ENCODE data around the gene APBA2. TPM values are rescaled to one million over a fixed set of nuclear protein-coding genes. Genes with fewer than 3 reads are reported as not detected.

The APBA2 gene
- total and polyA plus RNA-seq, 10 of the 15 experiments (the other 5 are each of a cell fraction or from before 2014, with no cell fraction given): 0.06 to 0.26 (median 0.07) TPM; not detected in 7

GRCh38 chr15:28980709-28981350, 95.1 kb downstream of the APBA2 start (continued):
- TF ChIP-seq IRF4 (IDR thresholded peaks at IDR 0.05; ENCODE audit: low read depth, low read length): no peak
- no peak for TF ChIP-seq ZBED1 (IDR thresholded peaks at IDR 0.05; ENCODE audit: borderline replicate concordance)
- TF ChIP-seq POU2F2 (IDR thresholded peaks at IDR 0.05; ENCODE audit: borderline replicate concordance, low read depth, low read length): no peak
- no peak for TF ChIP-seq SIX5 (IDR thresholded peaks at IDR 0.05; ENCODE audit: low read depth, low read length, severe bottlenecking)

- H3K9me3 ChIP-seq (replicated peaks; ENCODE audit: control insufficient read depth, insufficient read depth, low read length): no peaks in the 10 kb centered on the region
- TF ChIP-seq RAD51 (IDR thresholded peaks at IDR 0.05): no peak
- no peak for TF ChIP-seq PML (IDR thresholded peaks at IDR 0.05; ENCODE audit: low read length)
- TF ChIP-seq CEBPB (IDR thresholded peaks at IDR 0.05; ENCODE audit: borderline replicate concordance in 1 of 2, low read depth in 2 of 2, low read length in 2 of 2): no peak
- TF ChIP-seq HSF1 (IDR thresholded peaks at IDR 0.05; ENCODE audit: low read depth, low read length): no peak
- TF ChIP-seq TARDBP (IDR thresholded peaks at IDR 0.05; ENCODE audit: borderline replicate concordance): no peak
- no peak for TF ChIP-seq TCF7 (IDR thresholded peaks at IDR 0.05; ENCODE audit: borderline replicate concordance)
- TF ChIP-seq KLF5 (IDR thresholded peaks at IDR 0.05; ENCODE audit: partially characterized antibody): no peak
- TF ChIP-seq BRCA1 (IDR thresholded peaks at IDR 0.05; ENCODE audit: low read depth, low read length): no peak
- no peak for TF ChIP-seq RELA (IDR thresholded peaks at IDR 0.05; ENCODE audit: borderline replicate concordance, partially characterized antibody)
- no peak for TF ChIP-seq ZZZ3 (IDR thresholded peaks at IDR 0.05; ENCODE audit: control insufficient read depth, insufficient read length, low read depth)
- TF ChIP-seq KAT2A (conservative IDR thresholded peaks at IDR 0.05; ENCODE audit: control insufficient read depth, low read depth, low read length): no peak
- TF ChIP-seq CREM (IDR thresholded peaks at IDR 0.05; ENCODE audit: low read depth): no peak
- no peak for TF ChIP-seq SIN3A (IDR thresholded peaks at IDR 0.05; ENCODE audit: low read depth, low read length)
- no peak for TF ChIP-seq ZBTB11 (CRISPR knock-in tag; IDR thresholded peaks at IDR 0.05)
- no peak for TF ChIP-seq NFYA (IDR thresholded peaks at IDR 0.05; ENCODE audit: borderline replicate concordance, low read depth, low read length)
- no peak for TF ChIP-seq HDGF (IDR thresholded peaks at IDR 0.05)
- H2AFZ ChIP-seq (ENCODE audit: control insufficient read depth, low read depth, low read length): no peak overlapping the region
- H3K27ac ChIP-seq (ENCODE audit: control insufficient read depth, insufficient read depth): no peak overlapping the region
- no peak for ATAC-seq
- H3K27me3 ChIP-seq (replicated peaks in 1 of 2; ENCODE audit: control insufficient read depth in 2 of 2, insufficient read depth in 2 of 2, low read length in 1 of 2): peaks cover 1 to 4% of the 10 kb centered on the region in 2 experiments
- no peaks in the 10 kb centered on the region for H3K36me3 ChIP-seq (ENCODE audit: control insufficient read depth in 2 of 2, insufficient read depth in 2 of 2, low read length in 1 of 2)
- no peaks in the 10 kb centered on the region for H3K4me1 ChIP-seq (ENCODE audit: control insufficient read depth, insufficient read depth, low read length)
- no peak overlapping the region for H3K4me2 ChIP-seq (ENCODE audit: control insufficient read depth, insufficient read depth)
- ChIA-PET CTCF (no interaction called here), SMC1A (ENCODE audit: uncharacterized antibody, unreplicated experiment) (interaction anchor here (0.6 kb wide), 1 partner anchor 18 kb away, joined by 3 read pairs; no protein-coding TSS in a partner anchor), RAD21 (ENCODE audit: unreplicated experiment) (interaction anchor here (1.1 kb wide), 1 partner anchor 10 kb away, joined by 3 read pairs; no protein-coding TSS in a partner anchor), POLR2A (no interaction called here)
- no peak for DNase-seq (ENCODE audit: low read depth, low spot score)
- H3K79me2 ChIP-seq (ENCODE audit: control insufficient read depth, insufficient read depth, low read length): no peaks in the 10 kb centered on the region
- no peak overlapping the region for H3K9ac ChIP-seq (ENCODE audit: control insufficient read depth, insufficient read depth, low read length)
- no peak for FAIRE-seq
- H3K4me3 ChIP-seq: no peak overlapping the region
- no peaks in the 10 kb centered on the region for H4K20me1 ChIP-seq (ENCODE audit: control insufficient read depth, insufficient read depth)
- in situ Hi-C loops (cut with MboI): no loop called here
- intact Hi-C loops (cut with micrococcal nuclease; ENCODE audit: unreplicated experiment): no loop called here
- BruUV-seq (replicated peaks): no TSS peak
These were observed 95.6 kb downstream of the APBA2 start for GRCh38 chr15:28981351-28981720.
